Progenitor cell of endocrine pancreas (in vitro differentiated cells): ENCODE results near the gene EIF2B5. TPM values are rescaled to one million over a fixed set of nuclear protein-coding genes. Genes with fewer than 3 reads are reported as not detected.
"Not testable (repeated sequence)": the region's sequence is repeated elsewhere in the genome, so short reads cannot be mapped to it uniquely, and the experiment has no call there.

Experiments used
- DNase-seq: peaks from one replicate; pipeline ENCODE4 v3.0.0; 2021; ENCODE audit warnings: low spot score; ENCODE audit not compliant: unreplicated experiment
- H3K27ac Mint-ChIP-seq: 2 replicates; pipeline ENCODE4 v1.8.0; 2021; ENCODE audit warnings: mild to moderate bottlenecking, moderate library complexity, mixed read lengths
- H3K27me3 Mint-ChIP-seq: 2 replicates; pipeline ENCODE4 v1.8.0; 2021; ENCODE audit warnings: mixed read lengths
- H3K36me3 Mint-ChIP-seq: 2 replicates; pipeline ENCODE4 v1.8.0; 2022; ENCODE audit warnings: mixed read lengths; ENCODE audit not compliant: insufficient read depth
- H3K4me1 Mint-ChIP-seq: 2 replicates; pipeline ENCODE4 v1.8.0; 2021; ENCODE audit warnings: low read depth, mixed read lengths
- H3K4me3 Mint-ChIP-seq: 2 replicates; pipeline ENCODE4 v1.8.0; 2021; ENCODE audit warnings: low read depth, mild to moderate bottlenecking, moderate library complexity, mixed read lengths
- H3K9me3 Mint-ChIP-seq: 2 replicates; pipeline ENCODE4 v1.8.0; 2021; ENCODE audit warnings: low read depth, mixed read lengths
- total RNA-seq: library from RNA; stranded (reverse); gene quantifications from 2 replicates; pipeline ENCODE4 v1.2.1, GENCODE V29; 2021
- TF ChIP-seq, protein P1 (sequence below): fragments of 200-600 bp; sonication (generic); IDR thresholded peaks from one replicate; pipeline ENCODE4 v1.5.0; 2021; ENCODE audit warnings: antibody characterized with exemption, mild to moderate bottlenecking; ENCODE audit not compliant: unreplicated experiment

The EIF2B5 gene
- total RNA-seq, 1 donor from 2014 or later = 45.4 TPM

DNA sequence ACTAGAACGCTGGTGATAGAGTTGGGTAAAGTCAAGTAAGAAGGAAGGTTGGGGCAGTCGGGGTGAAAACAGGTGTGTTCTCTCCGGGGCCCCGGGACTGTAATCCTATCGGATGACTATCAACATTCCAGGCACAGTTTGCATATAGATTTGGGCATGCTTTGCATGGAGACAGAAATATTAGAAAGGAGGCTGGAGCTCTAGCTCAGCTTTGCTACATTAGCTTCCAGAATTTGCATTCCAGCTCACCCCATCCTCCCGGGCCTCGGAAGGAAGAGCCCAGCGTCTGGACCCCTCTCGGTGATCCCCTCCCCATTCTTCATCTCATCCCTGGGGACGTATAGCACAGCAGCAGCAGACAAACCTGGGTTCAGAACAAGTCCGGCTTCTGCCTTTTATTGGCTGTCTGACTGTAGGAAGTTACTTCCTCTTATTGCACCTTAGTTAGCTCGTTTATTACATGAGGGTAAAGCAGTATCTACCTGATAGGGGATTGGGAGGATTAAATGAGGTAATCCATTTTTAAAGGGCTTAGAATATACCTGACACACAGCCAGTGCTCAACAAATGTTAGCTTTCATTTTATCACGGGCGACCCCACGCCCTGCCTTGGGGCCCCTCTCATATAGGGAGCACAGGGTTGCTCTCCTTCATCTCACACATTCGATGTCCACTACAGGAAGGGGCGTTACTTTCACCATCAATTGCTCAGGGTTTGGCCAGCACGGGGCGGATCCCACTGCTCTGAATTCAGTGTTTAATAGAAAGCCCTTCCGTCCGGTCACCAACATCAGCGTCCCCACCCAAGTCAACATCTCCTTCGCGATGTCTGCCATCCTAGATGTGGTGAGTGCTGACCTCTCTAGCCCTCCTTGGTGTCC lies 35.1 kb upstream of the EIF2B5 start:
- Mint-ChIP-seq H3K9me3 (no peaks in the 10 kb centered on the region), H3K27ac (no peak overlapping the region), H3K36me3 (no peaks in the 10 kb centered on the region), H3K4me1 (no peaks in the 10 kb centered on the region), H3K27me3 (peaks cover 21% of the 10 kb centered on the region), H3K4me3 (no peak overlapping the region)
- TF ChIP-seq, protein P1, sequence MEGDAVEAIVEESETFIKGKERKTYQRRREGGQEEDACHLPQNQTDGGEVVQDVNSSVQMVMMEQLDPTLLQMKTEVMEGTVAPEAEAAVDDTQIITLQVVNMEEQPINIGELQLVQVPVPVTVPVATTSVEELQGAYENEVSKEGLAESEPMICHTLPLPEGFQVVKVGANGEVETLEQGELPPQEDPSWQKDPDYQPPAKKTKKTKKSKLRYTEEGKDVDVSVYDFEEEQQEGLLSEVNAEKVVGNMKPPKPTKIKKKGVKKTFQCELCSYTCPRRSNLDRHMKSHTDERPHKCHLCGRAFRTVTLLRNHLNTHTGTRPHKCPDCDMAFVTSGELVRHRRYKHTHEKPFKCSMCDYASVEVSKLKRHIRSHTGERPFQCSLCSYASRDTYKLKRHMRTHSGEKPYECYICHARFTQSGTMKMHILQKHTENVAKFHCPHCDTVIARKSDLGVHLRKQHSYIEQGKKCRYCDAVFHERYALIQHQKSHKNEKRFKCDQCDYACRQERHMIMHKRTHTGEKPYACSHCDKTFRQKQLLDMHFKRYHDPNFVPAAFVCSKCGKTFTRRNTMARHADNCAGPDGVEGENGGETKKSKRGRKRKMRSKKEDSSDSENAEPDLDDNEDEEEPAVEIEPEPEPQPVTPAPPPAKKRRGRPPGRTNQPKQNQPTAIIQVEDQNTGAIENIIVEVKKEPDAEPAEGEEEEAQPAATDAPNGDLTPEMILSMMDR = no peak
- DNase-seq = no peak

DNA sequence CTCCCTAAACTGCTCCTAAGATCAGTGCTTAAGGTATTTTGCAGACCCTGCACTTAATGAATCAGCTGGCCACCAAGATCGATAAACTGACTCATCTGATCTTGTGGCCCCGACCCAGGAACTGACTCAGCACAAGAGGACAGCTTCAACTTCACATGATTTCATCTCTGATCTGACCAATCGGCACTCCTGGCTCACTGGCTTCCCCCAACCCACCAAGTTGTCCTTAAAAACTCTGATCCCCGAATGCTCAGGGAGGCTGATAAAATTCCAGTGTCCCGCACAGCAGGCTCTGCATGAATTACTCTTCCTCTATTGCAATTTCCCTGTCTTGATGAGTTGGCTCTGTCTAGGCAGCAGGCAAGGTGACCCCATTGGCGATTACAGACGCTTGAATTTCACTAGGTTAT lies 24.8 kb upstream of the EIF2B5 start:
- Mint-ChIP-seq H3K9me3 (no peaks in the 10 kb centered on the region), H3K36me3 (no peaks in the 10 kb centered on the region), H3K4me3 (no peak overlapping the region), H3K27me3 (peaks cover 21% of the 10 kb centered on the region), H3K4me1 (no peaks in the 10 kb centered on the region), H3K27ac (no peak overlapping the region)
- TF ChIP-seq, protein P1 = no peak
- DNase-seq = no peak

DNA sequence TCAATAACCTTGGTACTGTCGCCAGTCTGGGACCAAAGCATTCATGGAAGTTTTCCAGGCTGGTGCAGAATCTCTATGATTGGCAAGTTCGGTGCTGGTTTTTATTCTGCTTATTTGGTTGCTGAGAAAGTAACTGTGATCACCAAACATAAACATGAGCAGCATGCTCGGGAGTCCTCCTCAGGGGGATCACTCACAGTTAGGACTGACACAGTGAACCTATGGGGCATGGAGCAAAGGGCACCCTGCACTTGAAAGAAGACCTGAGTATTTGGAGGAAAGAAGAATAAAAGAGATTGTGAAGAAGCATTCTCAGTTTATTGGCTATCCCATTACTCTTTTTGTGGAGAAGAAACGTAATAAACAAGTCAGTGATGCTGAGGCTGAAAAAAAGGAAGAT lies 19.1 kb upstream of the EIF2B5 start:
- H3K4me1 Mint-ChIP-seq = no peaks in the 10 kb centered on the region
- no peak overlapping the region for H3K4me3 Mint-ChIP-seq
- no peaks in the 10 kb centered on the region for H3K36me3 Mint-ChIP-seq
- DNase-seq = no peak
- peaks cover 14% of the 10 kb centered on the region for H3K27me3 Mint-ChIP-seq
- H3K9me3 Mint-ChIP-seq = no peaks in the 10 kb centered on the region
- H3K27ac Mint-ChIP-seq = no peak overlapping the region
- TF ChIP-seq, protein P1 = no peak

- Mint-ChIP-seq H3K27ac (no peak overlapping the region), H3K27me3 (peaks cover 14% of the 10 kb centered on the region), H3K9me3 (no peaks in the 10 kb centered on the region), H3K4me1 (no peaks in the 10 kb centered on the region), H3K4me3 (no peak overlapping the region), H3K36me3 (no peaks in the 10 kb centered on the region)
- no peak for DNase-seq
- TF ChIP-seq, protein P1 = no peak
Measured at GRCh38 chr3:184117636-184118035, 17.5 kb upstream of the EIF2B5 start.

- H3K4me1 Mint-ChIP-seq, DNase-seq, H3K9me3 Mint-ChIP-seq, H3K4me3 Mint-ChIP-seq, H3K27ac Mint-ChIP-seq, H3K36me3 Mint-ChIP-seq, H3K27me3 Mint-ChIP-seq: not testable (repeated sequence)
Measured at GRCh38 chr3:184121031-184121430, 14.1 kb upstream of the EIF2B5 start.

- DNase-seq = no peak
- Mint-ChIP-seq H3K27me3 (no peaks in the 10 kb centered on the region), H3K27ac (no peak overlapping the region)
Measured at GRCh38 chr3:184126006-184126405, 9.2 kb upstream of the EIF2B5 start.

More at GRCh38 chr3:184126006-184126405, 9.2 kb upstream of the EIF2B5 start:
- TF ChIP-seq, protein P1 = no peak
- Mint-ChIP-seq H3K9me3 (no peaks in the 10 kb centered on the region), H3K36me3 (no peaks in the 10 kb centered on the region), H3K4me1 (no peaks in the 10 kb centered on the region), H3K4me3 (no peak overlapping the region)
